WTC11 (cell line): ENCODE results near the gene GNGT2.

Experiments used
- ATF3 ChIP-seq: sonication (generic); formaldehyde crosslinking; conservative IDR thresholded peaks from 2 replicates; pipeline ENCODE4 v1.8.1; 2022; ENCODE audit warnings: mild to moderate bottlenecking, missing genetic modification reagents
- GABPB1 ChIP-seq: sonication (generic); formaldehyde crosslinking; IDR thresholded peaks from 2 replicates; pipeline ENCODE4 v1.8.1; 2023; ENCODE audit warnings: mild to moderate bottlenecking, missing genetic modification reagents
- TF ChIP-seq, protein P1 (sequence below): fragments of 200-600 bp; IDR thresholded peaks from 2 replicates; pipeline ENCODE4 v1.8.0; 2022; ENCODE audit warnings: antibody characterized with exemption

- TF ChIP-seq ATF3 (CRISPR knock-in tag) (no peak), GABPB1 (CRISPR knock-in tag) (no peak)
- TF ChIP-seq, protein P1, sequence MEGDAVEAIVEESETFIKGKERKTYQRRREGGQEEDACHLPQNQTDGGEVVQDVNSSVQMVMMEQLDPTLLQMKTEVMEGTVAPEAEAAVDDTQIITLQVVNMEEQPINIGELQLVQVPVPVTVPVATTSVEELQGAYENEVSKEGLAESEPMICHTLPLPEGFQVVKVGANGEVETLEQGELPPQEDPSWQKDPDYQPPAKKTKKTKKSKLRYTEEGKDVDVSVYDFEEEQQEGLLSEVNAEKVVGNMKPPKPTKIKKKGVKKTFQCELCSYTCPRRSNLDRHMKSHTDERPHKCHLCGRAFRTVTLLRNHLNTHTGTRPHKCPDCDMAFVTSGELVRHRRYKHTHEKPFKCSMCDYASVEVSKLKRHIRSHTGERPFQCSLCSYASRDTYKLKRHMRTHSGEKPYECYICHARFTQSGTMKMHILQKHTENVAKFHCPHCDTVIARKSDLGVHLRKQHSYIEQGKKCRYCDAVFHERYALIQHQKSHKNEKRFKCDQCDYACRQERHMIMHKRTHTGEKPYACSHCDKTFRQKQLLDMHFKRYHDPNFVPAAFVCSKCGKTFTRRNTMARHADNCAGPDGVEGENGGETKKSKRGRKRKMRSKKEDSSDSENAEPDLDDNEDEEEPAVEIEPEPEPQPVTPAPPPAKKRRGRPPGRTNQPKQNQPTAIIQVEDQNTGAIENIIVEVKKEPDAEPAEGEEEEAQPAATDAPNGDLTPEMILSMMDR = no peak
Observed at GRCh38 chr17:49156256-49156655, 54.1 kb downstream of the GNGT2 start.
